ENCODE results near the gene OR1L4. TPM values are rescaled to one million over a fixed set of nuclear protein-coding genes. Genes with fewer than 3 reads are reported as not detected.

OR1L4 gene
- total RNA-seq = not detected

GRCh38 chr9:122723690-122724089 lies at the start of gene OR1L4:
OR1L4 (plus strand) TSS chr9:122723990; CDS start chr9:122723990, 0 bp downstream.
- Histone ChIP-seq H3K4me1 (no peaks in the 10 kb centered on the region), H3K9me3 (peaks cover 0 to 50% (median 29%) of the 10 kb centered on the region in 3 donors), H3K27ac (no peak within 1 kb of the TSS), H3K4me3 (no peak within 1 kb of the TSS), H3K27me3 (no peaks in the 10 kb centered on the region), H3K36me3 (no peaks in the 10 kb centered on the region)
- 64 to 70% methylated on average over 1 of the region's 1 CpG for WGBS, 2 donors
- TF ChIP-seq CTCF (IDR thresholded peaks at IDR 0.05) = no peak
- no peak for DNase-seq
- intact Hi-C loops (cut with DNase I) = no loop called here

GRCh38 chr9:122684851-122685250 lies 38.9 kb upstream of the OR1L4 start:
- intact Hi-C loops (cut with DNase I) = no loop called here
- H3K36me3 ChIP-seq = no peaks in the 10 kb centered on the region
- peaks cover 0 to 16% (median 10%) of the 10 kb centered on the region in 3 donors for H3K9me3 ChIP-seq

GRCh38 chr9:122695696-122696095 lies 28.1 kb upstream of the OR1L4 start:
- Histone ChIP-seq H3K36me3 (no peaks in the 10 kb centered on the region), H3K9me3 (peaks cover 0 to 19% (median 7%) of the 10 kb centered on the region in 3 donors), H3K27ac (no peak overlapping the region), H3K4me3 (no peak overlapping the region), H3K27me3 (no peaks in the 10 kb centered on the region), H3K4me1 (no peaks in the 10 kb centered on the region)
- intact Hi-C loops (cut with DNase I) = no loop called here
- no peak for DNase-seq
- WGBS, 2 donors = 82 to 92% methylated on average over 1 of the region's 1 CpG
- no peak for TF ChIP-seq CTCF (IDR thresholded peaks at IDR 0.05)
- no peak for TF ChIP-seq POLR2A (IDR thresholded peaks at IDR 0.05)

More at GRCh38 chr9:122684851-122685250, 38.9 kb upstream of the OR1L4 start:
- no peak for DNase-seq
- Histone ChIP-seq H3K27me3 (no peaks in the 10 kb centered on the region), H3K4me1 (no peaks in the 10 kb centered on the region), H3K4me3 (no peak overlapping the region), H3K27ac (no peak overlapping the region)
- no peak for TF ChIP-seq CTCF (IDR thresholded peaks at IDR 0.05)
- no peak for TF ChIP-seq POLR2A (IDR thresholded peaks at IDR 0.05)

GRCh38 chr9:122718038-122718437 lies 5.8 kb upstream of the OR1L4 start:
- Histone ChIP-seq H3K4me3 (no peak overlapping the region), H3K27me3 (no peaks in the 10 kb centered on the region), H3K9me3 (peaks cover 0 to 9% (median 0%) of the 10 kb centered on the region in 3 donors), H3K27ac (no peak overlapping the region), H3K4me1 (no peaks in the 10 kb centered on the region), H3K36me3 (no peaks in the 10 kb centered on the region)
- intact Hi-C loops (cut with DNase I) = no loop called here
- DNase-seq = no peak
- TF ChIP-seq POLR2A (IDR thresholded peaks at IDR 0.05) (no peak), CTCF (IDR thresholded peaks at IDR 0.05) (no peak)
- 82 to 83% methylated on average over 7 of the region's 7 CpGs for WGBS, 2 donors

GRCh38 chr9:122719218-122719617 lies 4.6 kb upstream of the OR1L4 start:
- H3K9me3 ChIP-seq = peaks cover 0 to 15% (median 8%) of the 10 kb centered on the region in 3 donors
- H3K27ac ChIP-seq = no peak overlapping the region
- no peaks in the 10 kb centered on the region for H3K4me1 ChIP-seq
- TF ChIP-seq POLR2A (IDR thresholded peaks at IDR 0.05) (no peak), CTCF (IDR thresholded peaks at IDR 0.05) (no peak)
- no peaks in the 10 kb centered on the region for H3K36me3 ChIP-seq
- H3K4me3 ChIP-seq = no peak overlapping the region
- DNase-seq = no peak
- intact Hi-C loops (cut with DNase I) = no loop called here
- WGBS, 2 donors = 69 to 87% methylated on average over 4 of the region's 4 CpGs
- no peaks in the 10 kb centered on the region for H3K27me3 ChIP-seq

Data from esophagus squamous epithelium (tissue), 5 donors.